Globus pallidus (tissue), 1 donor: Measurements from ENCODE around the gene CIC.
"Not testable (repeated sequence)": the region's sequence is repeated elsewhere in the genome, so short reads cannot be mapped to it uniquely, and the experiment has no call there.

ENCODE experiments used
- DNase-seq: peaks from one replicate; pipeline ENCODE4 v3.0.0-alpha.2; 2015; ENCODE audit warnings: low spot score

CIC gene

GRCh38 chr19:42333975-42334696 is 65.1 kb downstream of the CIC start:
- DNase-seq, result no peak

- no peak for DNase-seq
These were observed 65.8 kb downstream of the CIC start for GRCh38 chr19:42334697-42335373.

GRCh38 chr19:42335374-42335936 is 66.4 kb downstream of the CIC start:
- DNase-seq, result no peak

GRCh38 chr19:42335971-42336370 is 66.9 kb downstream of the CIC start:
- DNase-seq, result no peak

- DNase-seq, result not testable (repeated sequence)
These were observed 70.2 kb downstream of the CIC start for GRCh38 chr19:42339126-42339860.

- DNase-seq, result not testable (repeated sequence)
These were observed 70.9 kb downstream of the CIC start for GRCh38 chr19:42339922-42340321.

GRCh38 chr19:42343344-42344110 is 74.5 kb downstream of the CIC start:
- DNase-seq, result no peak

GRCh38 chr19:42344336-42344893 is 75.4 kb downstream of the CIC start:
- no peak for DNase-seq
